Panc1 (cell line): ENCODE measurements around the gene CENPS. TPM values are rescaled to one million over a fixed set of nuclear protein-coding genes. Genes with fewer than 3 reads are reported as not detected.
"Not testable (repeated sequence)": the region's sequence is repeated elsewhere in the genome, so short reads cannot be mapped to it uniquely, and the experiment has no call there.

Experiments
- ATAC-seq: fragments of 200-7000 bp; cut with Tn5 transposase; 2 replicates; pipeline ENCODE4 v1.9.1; 2020; ENCODE audit warnings: mild to moderate bottlenecking, moderate library complexity
- BruUV-seq: library from RNA; stranded (reverse); fragments of 400-500 nt; replicated peaks from 2 replicates; lab custom pipeline; 2021; lab: Mats Ljungman, UMichigan
- CTCF ChIA-PET: fragments of 300-600 bp; sonication (Branson Sonifier 250); formaldehyde crosslinking; loops from one replicate; lab custom pipeline; 2022; ENCODE audit warnings: antibody characterized with exemption; lab: Charles Lee
- POLR2A ChIA-PET: fragments of 300-600 bp; sonication (Branson Sonifier 250); formaldehyde crosslinking; loops from one replicate; lab custom pipeline; 2022; ENCODE audit warnings: antibody characterized with exemption; lab: Charles Lee
- DNase-seq: peaks from one replicate; pipeline ENCODE4 v3.0.0-alpha.2; 2010; ENCODE audit warnings: low read depth, low spot score
- H3K27ac ChIP-seq: 2 replicates; pipeline ENCODE4 v1.5.1; 2011; ENCODE audit warnings: mild to moderate bottlenecking, low read length, inconsistent platforms
- H3K27me3 ChIP-seq: fragments of 200-500 bp; sonication (Bioruptor generic); 2 replicates; pipeline ENCODE4 v1.6.0; 2014; ENCODE audit warnings: low read length, inconsistent platforms; ENCODE audit not compliant: control insufficient read depth, insufficient read depth
- H3K36me3 ChIP-seq: fragments of 200-500 bp; sonication (Bioruptor generic); 2 replicates; pipeline ENCODE4 v1.5.1; 2014; ENCODE audit warnings: inconsistent platforms, mild to moderate bottlenecking, low read length, moderate library complexity; ENCODE audit not compliant: control insufficient read depth, insufficient read depth
- H3K4me1 ChIP-seq: 2 replicates; pipeline ENCODE4 v1.5.1; 2011; ENCODE audit warnings: inconsistent platforms, mild to moderate bottlenecking, low read length, moderate library complexity; ENCODE audit not compliant: control insufficient read depth, insufficient read depth
- H3K4me3 ChIP-seq, 2 experiments: 2 replicates each; pipeline ENCODE4 v1.5.1; 2011 to 2012; ENCODE audit warnings: low read depth in 2 of 2, low read length in 2 of 2, mild to moderate bottlenecking in 2 of 2, inconsistent platforms in 1 of 2, moderate library complexity in 1 of 2
- H3K9me3 ChIP-seq: fragments of 200-500 bp; sonication (Bioruptor generic); 2 replicates; pipeline ENCODE4 v1.5.1; 2014; ENCODE audit warnings: low read depth, mild to moderate bottlenecking, inconsistent platforms, low read length, moderate library complexity; ENCODE audit not compliant: control insufficient read depth, insufficient read depth
- POLR2AphosphoS5 ChIP-seq: IDR thresholded peaks from 2 replicates; pipeline ENCODE4 v1.6.1; 2012; ENCODE audit warnings: mild to moderate bottlenecking, low read depth, low read length, moderate library complexity
- SIN3A ChIP-seq: IDR thresholded peaks from 2 replicates; pipeline ENCODE4 v1.6.1; 2012; ENCODE audit warnings: low read depth, mild to moderate bottlenecking, low read length, moderate library complexity, borderline replicate concordance; ENCODE audit not compliant: insufficient read depth
- TCF7L2 ChIP-seq: IDR thresholded peaks from 2 replicates; pipeline ENCODE4 v1.6.1; 2011; ENCODE audit warnings: mild to moderate bottlenecking, low read depth, low read length, inconsistent platforms
- in situ Hi-C: cut with HindIII; loops from 2 replicates; pipeline ENCODE4 v1.10.0; 2016; ENCODE audit warnings: low sequenced_read_pairs, low pct_unique_long_range_greater_than_20kb
- intact Hi-C: fragments of 100-400 bp; cut with micrococcal nuclease; formaldehyde crosslinking; loops from one replicate; pipeline ENCODE4 v1.10.0; 2022; ENCODE audit not compliant: unreplicated experiment
- total RNA-seq: library from RNA; stranded (reverse); gene quantifications from one replicate; pipeline ENCODE4 v1.2.1, GENCODE V29; 2021; ENCODE audit not compliant: unreplicated experiment
- TF ChIP-seq, protein P1 (sequence below): fragments of 450-650 bp; IDR thresholded peaks from 2 replicates; pipeline ENCODE4 v1.5.1; 2017; ENCODE audit warnings: mild to moderate bottlenecking
- TF ChIP-seq, protein P2 (sequence below), 2 experiments: IDR thresholded peaks; 2 replicates each; pipeline ENCODE4 v1.6.1; 2011 to 2012; ENCODE audit warnings: low read depth in 2 of 2, control low read depth in 1 of 2, low read length in 1 of 2, mild to moderate bottlenecking in 1 of 2, moderate library complexity in 1 of 2; ENCODE audit not compliant: insufficient read depth in 1 of 2

The CENPS gene
- total RNA-seq, 1 experiment from 2014 or later: 40.8 TPM

DNA sequence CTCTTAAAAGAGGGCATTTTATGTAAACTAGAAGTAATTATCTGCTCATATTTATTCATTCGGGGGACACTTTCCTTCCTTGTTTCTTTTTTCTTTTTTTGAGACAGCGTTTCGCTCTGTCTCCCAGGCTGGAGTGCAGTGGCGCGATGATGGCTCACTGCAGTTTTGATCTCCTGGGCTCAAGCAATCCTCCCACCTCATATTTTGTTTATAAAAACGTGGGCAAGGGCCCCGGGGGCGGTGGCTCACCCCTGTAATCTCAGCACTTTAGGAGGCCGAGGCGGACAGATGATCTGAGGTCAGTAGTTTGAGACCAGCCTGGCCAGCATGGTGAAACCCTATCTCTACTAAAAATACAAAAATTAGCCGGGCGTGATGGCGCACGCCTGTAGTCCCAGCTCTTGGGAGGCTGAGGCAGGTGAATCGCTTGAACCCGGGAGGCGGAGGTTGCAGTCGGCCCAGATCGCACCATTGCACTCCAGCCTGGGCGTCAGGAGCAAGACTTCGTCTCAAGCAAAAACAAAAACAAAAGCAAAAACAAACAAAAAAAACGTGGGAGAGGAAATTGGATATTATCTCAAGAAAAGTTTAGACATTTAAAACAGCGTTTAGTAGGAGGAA is 43.0 kb downstream of the CENPS start:
- Histone ChIP-seq H3K27ac (peak overlapping the region; percentile 82), H3K4me3 (peak overlapping the region; percentile 73 to 86), H3K27me3 (no peaks in the 10 kb centered on the region), H3K36me3 (peaks cover under 1% of the 10 kb centered on the region), H3K4me1 (peaks cover 17% of the 10 kb centered on the region), H3K9me3 (no peaks in the 10 kb centered on the region)
- intact Hi-C loops: no loop called here
- ATAC-seq: no peak
- POLR2A ChIA-PET: interaction anchor here (0.6 kb wide), 1 partner anchor 372 kb away, joined by 12 read pairs; no protein-coding TSS in a partner anchor
- TF ChIP-seq POLR2AphosphoS5 (no peak), SIN3A (no peak), TCF7L2 (no peak)
- TF ChIP-seq, protein P1, sequence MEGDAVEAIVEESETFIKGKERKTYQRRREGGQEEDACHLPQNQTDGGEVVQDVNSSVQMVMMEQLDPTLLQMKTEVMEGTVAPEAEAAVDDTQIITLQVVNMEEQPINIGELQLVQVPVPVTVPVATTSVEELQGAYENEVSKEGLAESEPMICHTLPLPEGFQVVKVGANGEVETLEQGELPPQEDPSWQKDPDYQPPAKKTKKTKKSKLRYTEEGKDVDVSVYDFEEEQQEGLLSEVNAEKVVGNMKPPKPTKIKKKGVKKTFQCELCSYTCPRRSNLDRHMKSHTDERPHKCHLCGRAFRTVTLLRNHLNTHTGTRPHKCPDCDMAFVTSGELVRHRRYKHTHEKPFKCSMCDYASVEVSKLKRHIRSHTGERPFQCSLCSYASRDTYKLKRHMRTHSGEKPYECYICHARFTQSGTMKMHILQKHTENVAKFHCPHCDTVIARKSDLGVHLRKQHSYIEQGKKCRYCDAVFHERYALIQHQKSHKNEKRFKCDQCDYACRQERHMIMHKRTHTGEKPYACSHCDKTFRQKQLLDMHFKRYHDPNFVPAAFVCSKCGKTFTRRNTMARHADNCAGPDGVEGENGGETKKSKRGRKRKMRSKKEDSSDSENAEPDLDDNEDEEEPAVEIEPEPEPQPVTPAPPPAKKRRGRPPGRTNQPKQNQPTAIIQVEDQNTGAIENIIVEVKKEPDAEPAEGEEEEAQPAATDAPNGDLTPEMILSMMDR: no peak
- TF ChIP-seq, protein P2, sequence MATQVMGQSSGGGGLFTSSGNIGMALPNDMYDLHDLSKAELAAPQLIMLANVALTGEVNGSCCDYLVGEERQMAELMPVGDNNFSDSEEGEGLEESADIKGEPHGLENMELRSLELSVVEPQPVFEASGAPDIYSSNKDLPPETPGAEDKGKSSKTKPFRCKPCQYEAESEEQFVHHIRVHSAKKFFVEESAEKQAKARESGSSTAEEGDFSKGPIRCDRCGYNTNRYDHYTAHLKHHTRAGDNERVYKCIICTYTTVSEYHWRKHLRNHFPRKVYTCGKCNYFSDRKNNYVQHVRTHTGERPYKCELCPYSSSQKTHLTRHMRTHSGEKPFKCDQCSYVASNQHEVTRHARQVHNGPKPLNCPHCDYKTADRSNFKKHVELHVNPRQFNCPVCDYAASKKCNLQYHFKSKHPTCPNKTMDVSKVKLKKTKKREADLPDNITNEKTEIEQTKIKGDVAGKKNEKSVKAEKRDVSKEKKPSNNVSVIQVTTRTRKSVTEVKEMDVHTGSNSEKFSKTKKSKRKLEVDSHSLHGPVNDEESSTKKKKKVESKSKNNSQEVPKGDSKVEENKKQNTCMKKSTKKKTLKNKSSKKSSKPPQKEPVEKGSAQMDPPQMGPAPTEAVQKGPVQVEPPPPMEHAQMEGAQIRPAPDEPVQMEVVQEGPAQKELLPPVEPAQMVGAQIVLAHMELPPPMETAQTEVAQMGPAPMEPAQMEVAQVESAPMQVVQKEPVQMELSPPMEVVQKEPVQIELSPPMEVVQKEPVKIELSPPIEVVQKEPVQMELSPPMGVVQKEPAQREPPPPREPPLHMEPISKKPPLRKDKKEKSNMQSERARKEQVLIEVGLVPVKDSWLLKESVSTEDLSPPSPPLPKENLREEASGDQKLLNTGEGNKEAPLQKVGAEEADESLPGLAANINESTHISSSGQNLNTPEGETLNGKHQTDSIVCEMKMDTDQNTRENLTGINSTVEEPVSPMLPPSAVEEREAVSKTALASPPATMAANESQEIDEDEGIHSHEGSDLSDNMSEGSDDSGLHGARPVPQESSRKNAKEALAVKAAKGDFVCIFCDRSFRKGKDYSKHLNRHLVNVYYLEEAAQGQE (IDR thresholded peaks at IDR 0.05; ENCODE audit: insufficient read depth in 1 of 2, low read depth in 2 of 2, low read length in 1 of 2): no peak
- DNase-seq: no peak
- in situ Hi-C loops: no loop called here
- BruUV-seq: no TSS peak
- CTCF ChIA-PET: interaction anchor here (0.5 to 1.0 kb wide), 2 partner anchors 43 to 134 kb away, joined by 3 to 4 read pairs; partner anchors contain the start of gene CENPS

DNA sequence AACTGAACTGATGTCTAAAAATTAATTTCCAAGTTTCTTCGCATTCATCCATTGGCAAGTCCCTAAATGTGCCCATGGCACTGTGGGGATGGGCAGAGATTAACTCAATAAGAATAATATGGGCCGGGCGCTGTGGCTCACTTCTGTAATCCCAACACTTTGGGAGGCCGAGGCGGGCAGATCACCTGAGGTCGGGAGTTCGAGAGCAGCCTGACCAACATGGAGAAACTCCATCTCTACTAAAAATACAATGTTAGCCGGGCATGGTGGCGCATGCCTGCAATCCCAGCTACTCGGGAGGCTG is 44.0 kb downstream of the CENPS start:
- in situ Hi-C loops, H3K36me3 ChIP-seq, BruUV-seq, POLR2A ChIA-PET, CTCF ChIA-PET, ATAC-seq, H3K27me3 ChIP-seq, DNase-seq, intact Hi-C loops, H3K9me3 ChIP-seq: not testable (repeated sequence)
- Histone ChIP-seq H3K4me3 (peak overlapping the region; percentile 82 to 89), H3K27ac (peak overlapping the region; percentile 82), H3K4me1 (peaks cover 17% of the 10 kb centered on the region)
